HUES48 (cell line): Measurements from ENCODE around the gene KCMF1.
A peak's percentile ranks its signal among the peaks of the same experiment; 100 is the strongest.

Source experiments
- H3K27ac ChIP-seq: one replicate; pipeline ENCODE4 v1.7.0; 2013; ENCODE audit warnings: low read depth, low read length, inconsistent platforms
- H3K27me3 ChIP-seq: 2 replicates; pipeline ENCODE4 v1.6.1; 2013; ENCODE audit warnings: mild to moderate bottlenecking, low read length; ENCODE audit not compliant: control insufficient read depth, insufficient read depth
- H3K36me3 ChIP-seq: 2 replicates; pipeline ENCODE4 v1.6.1; 2013; ENCODE audit warnings: low read length; ENCODE audit not compliant: control insufficient read depth, insufficient read depth
- H3K4me1 ChIP-seq: 2 replicates; pipeline ENCODE4 v1.6.1; 2013; ENCODE audit warnings: mild to moderate bottlenecking, low read length; ENCODE audit not compliant: control insufficient read depth, insufficient read depth
- H3K4me3 ChIP-seq: 2 replicates; pipeline ENCODE4 v1.5.1; 2013; ENCODE audit warnings: mild to moderate bottlenecking, low read depth, low read length
- H3K9ac ChIP-seq: 2 replicates; pipeline ENCODE4 v1.6.1; 2013; ENCODE audit warnings: mild to moderate bottlenecking, low read depth, low read length, moderate library complexity
- H3K9me3 ChIP-seq: 2 replicates; pipeline ENCODE4 v1.6.1; 2013; ENCODE audit warnings: low read length; ENCODE audit not compliant: control insufficient read depth, insufficient read depth

KCMF1 gene

GRCh38 chr2:85012431-85012830, 41.5 kb downstream of the KCMF1 start:
- peaks cover 41% of the 10 kb centered on the region for H3K4me1 ChIP-seq
- H3K4me3 ChIP-seq: no peak overlapping the region
- no peak overlapping the region for H3K9ac ChIP-seq
- H3K27ac ChIP-seq: no peak overlapping the region
- H3K9me3 ChIP-seq: no peaks in the 10 kb centered on the region
- H3K36me3 ChIP-seq: peaks cover 10% of the 10 kb centered on the region
- no peaks in the 10 kb centered on the region for H3K27me3 ChIP-seq

GRCh38 chr2:85012855-85013254, 41.9 kb downstream of the KCMF1 start:
- Histone ChIP-seq H3K4me1 (peaks cover 46% of the 10 kb centered on the region), H3K4me3 (no peak overlapping the region), H3K9me3 (no peaks in the 10 kb centered on the region), H3K27ac (no peak overlapping the region), H3K27me3 (no peaks in the 10 kb centered on the region), H3K36me3 (peaks cover 5% of the 10 kb centered on the region), H3K9ac (no peak overlapping the region)

- Histone ChIP-seq H3K4me3 (no peak overlapping the region), H3K27me3 (no peaks in the 10 kb centered on the region), H3K9me3 (no peaks in the 10 kb centered on the region), H3K36me3 (peaks cover 3% of the 10 kb centered on the region; the same call in 1 of the 2 replicates), H3K4me1 (peaks cover 39% of the 10 kb centered on the region), H3K9ac (no peak overlapping the region), H3K27ac (no peak overlapping the region)
Measured at GRCh38 chr2:85015653-85016360, 44.8 kb downstream of the KCMF1 start.

GRCh38 chr2:85016446-85016845, 45.5 kb downstream of the KCMF1 start:
- peaks cover 3% of the 10 kb centered on the region; the same call in 1 of the 2 replicates for H3K36me3 ChIP-seq
- H3K9ac ChIP-seq: no peak overlapping the region
- no peaks in the 10 kb centered on the region for H3K27me3 ChIP-seq
- no peaks in the 10 kb centered on the region for H3K9me3 ChIP-seq
- no peak overlapping the region for H3K4me3 ChIP-seq
- peaks cover 34% of the 10 kb centered on the region for H3K4me1 ChIP-seq
- H3K27ac ChIP-seq: no peak overlapping the region

GRCh38 chr2:85017411-85018048, 46.6 kb downstream of the KCMF1 start:
- H3K27ac ChIP-seq: peak overlapping the region; percentile 40
- H3K9me3 ChIP-seq: no peaks in the 10 kb centered on the region

GRCh38 chr2:85018049-85018447, 47.1 kb downstream of the KCMF1 start:
- Histone ChIP-seq H3K4me3 (no peak overlapping the region), H3K9ac (no peak overlapping the region), H3K27me3 (no peaks in the 10 kb centered on the region), H3K27ac (peak overlapping the region; percentile 40), H3K9me3 (no peaks in the 10 kb centered on the region), H3K36me3 (peaks cover 3% of the 10 kb centered on the region; the same call in 1 of the 2 replicates), H3K4me1 (peaks cover 23% of the 10 kb centered on the region)

More at GRCh38 chr2:85017411-85018048, 46.6 kb downstream of the KCMF1 start:
- Histone ChIP-seq H3K36me3 (peaks cover 3% of the 10 kb centered on the region; the same call in 1 of the 2 replicates), H3K4me3 (no peak overlapping the region; the same call in 1 of the 2 replicates), H3K27me3 (no peaks in the 10 kb centered on the region), H3K4me1 (peaks cover 28% of the 10 kb centered on the region), H3K9ac (no peak overlapping the region)

- Histone ChIP-seq H3K27ac (no peak overlapping the region), H3K27me3 (no peaks in the 10 kb centered on the region)
Measured at GRCh38 chr2:85019121-85019520, 48.2 kb downstream of the KCMF1 start.

GRCh38 chr2:85022232-85022631, 51.3 kb downstream of the KCMF1 start:
- no peak overlapping the region for H3K4me3 ChIP-seq
- no peaks in the 10 kb centered on the region for H3K27me3 ChIP-seq
- H3K9me3 ChIP-seq: no peaks in the 10 kb centered on the region
- H3K9ac ChIP-seq: no peak overlapping the region
- H3K27ac ChIP-seq: no peak overlapping the region
- H3K36me3 ChIP-seq: peaks cover 3% of the 10 kb centered on the region; the same call in 1 of the 2 replicates
- H3K4me1 ChIP-seq: peaks cover 9% of the 10 kb centered on the region; the same call in 1 of the 2 replicates

More at GRCh38 chr2:85019121-85019520, 48.2 kb downstream of the KCMF1 start:
- Histone ChIP-seq H3K9me3 (no peaks in the 10 kb centered on the region), H3K9ac (no peak overlapping the region), H3K4me1 (peaks cover 16% of the 10 kb centered on the region), H3K4me3 (no peak overlapping the region), H3K36me3 (peaks cover 3% of the 10 kb centered on the region; the same call in 1 of the 2 replicates)

GRCh38 chr2:85024372-85025047, 53.5 kb downstream of the KCMF1 start:
- H3K27ac ChIP-seq: no peak overlapping the region
- no peaks in the 10 kb centered on the region for H3K9me3 ChIP-seq
- peaks cover 22% of the 10 kb centered on the region for H3K36me3 ChIP-seq
- H3K27me3 ChIP-seq: no peaks in the 10 kb centered on the region
- no peak overlapping the region for H3K9ac ChIP-seq
- H3K4me3 ChIP-seq: no peak overlapping the region
- no peaks in the 10 kb centered on the region for H3K4me1 ChIP-seq

- Histone ChIP-seq H3K4me1 (peaks cover 15% of the 10 kb centered on the region), H3K27me3 (no peaks in the 10 kb centered on the region), H3K4me3 (no peak overlapping the region), H3K27ac (no peak overlapping the region), H3K9ac (no peak overlapping the region), H3K9me3 (no peaks in the 10 kb centered on the region), H3K36me3 (peaks cover 77% of the 10 kb centered on the region)
Measured at GRCh38 chr2:85032621-85033020, 61.7 kb downstream of the KCMF1 start.

GRCh38 chr2:85033388-85033787, 62.4 kb downstream of the KCMF1 start:
- H3K4me1 ChIP-seq: peaks cover 15% of the 10 kb centered on the region
- no peak overlapping the region for H3K27ac ChIP-seq
- no peak overlapping the region for H3K4me3 ChIP-seq
- no peaks in the 10 kb centered on the region for H3K9me3 ChIP-seq
- H3K27me3 ChIP-seq: no peaks in the 10 kb centered on the region
- H3K36me3 ChIP-seq: peaks cover 78% of the 10 kb centered on the region
- H3K9ac ChIP-seq: no peak overlapping the region
